SH-SY5Y (cell line): ENCODE data around the gene PTPRM.

Experiments used
- GATA2 ChIP-seq: IDR thresholded peaks from 2 replicates; pipeline ENCODE4 v1.6.1; 2011; ENCODE audit warnings: mild to moderate bottlenecking, low read depth, low read length
- GATA3 ChIP-seq: IDR thresholded peaks from 2 replicates; pipeline ENCODE4 v1.6.1; 2011; ENCODE audit warnings: low read depth, mild to moderate bottlenecking, low read length, moderate library complexity

DNA sequence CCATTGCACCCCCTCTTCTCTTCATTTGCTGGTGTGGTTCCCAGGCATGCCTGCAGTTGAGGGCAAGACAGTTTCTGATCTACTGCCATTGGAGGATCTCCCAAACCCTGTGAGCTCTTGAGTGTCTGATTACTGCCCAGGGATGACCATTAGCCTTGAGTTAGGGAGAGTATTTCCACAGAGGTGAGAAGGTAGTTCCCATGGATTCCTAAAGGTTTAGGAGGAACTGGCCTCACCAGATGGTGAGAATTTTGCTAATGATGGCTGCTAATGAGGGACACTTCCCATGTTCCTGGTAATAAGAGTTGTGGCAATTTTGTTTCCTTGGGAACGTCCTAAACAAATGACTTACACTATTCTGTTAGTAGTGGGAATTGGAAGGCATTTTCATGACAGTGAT, 42.5 kb downstream of the PTPRM start:
- TF ChIP-seq GATA2 (no peak), GATA3 (no peak)
